Subcutaneous adipose tissue (tissue), 4 donors: ENCODE data around the gene AMFR. TPM values are rescaled to one million over a fixed set of nuclear protein-coding genes. Genes with fewer than 3 reads are reported as not detected.

Source experiments
- total RNA-seq, 4 donors: library from RNA; depleted of rRNA; stranded (reverse); fragments of >200 nt; gene quantifications; one replicate each; pipeline ENCODE4 v1.1.0, GENCODE V29; 2016
- TF ChIP-seq, protein P1 (sequence below): fragments of 450-650 bp; IDR thresholded peaks from one replicate; pipeline ENCODE4 v1.5.1; 2016; ENCODE audit warnings: low read depth, mild to moderate bottlenecking, control low read depth, antibody characterized with exemption, moderate library complexity

The AMFR gene
- total RNA-seq, 4 donors from 2014 or later: 168 to 186 (median 175) TPM

GRCh38 chr16:56408379-56409098 is 16.8 kb downstream of the AMFR start:
- TF ChIP-seq, protein P1, sequence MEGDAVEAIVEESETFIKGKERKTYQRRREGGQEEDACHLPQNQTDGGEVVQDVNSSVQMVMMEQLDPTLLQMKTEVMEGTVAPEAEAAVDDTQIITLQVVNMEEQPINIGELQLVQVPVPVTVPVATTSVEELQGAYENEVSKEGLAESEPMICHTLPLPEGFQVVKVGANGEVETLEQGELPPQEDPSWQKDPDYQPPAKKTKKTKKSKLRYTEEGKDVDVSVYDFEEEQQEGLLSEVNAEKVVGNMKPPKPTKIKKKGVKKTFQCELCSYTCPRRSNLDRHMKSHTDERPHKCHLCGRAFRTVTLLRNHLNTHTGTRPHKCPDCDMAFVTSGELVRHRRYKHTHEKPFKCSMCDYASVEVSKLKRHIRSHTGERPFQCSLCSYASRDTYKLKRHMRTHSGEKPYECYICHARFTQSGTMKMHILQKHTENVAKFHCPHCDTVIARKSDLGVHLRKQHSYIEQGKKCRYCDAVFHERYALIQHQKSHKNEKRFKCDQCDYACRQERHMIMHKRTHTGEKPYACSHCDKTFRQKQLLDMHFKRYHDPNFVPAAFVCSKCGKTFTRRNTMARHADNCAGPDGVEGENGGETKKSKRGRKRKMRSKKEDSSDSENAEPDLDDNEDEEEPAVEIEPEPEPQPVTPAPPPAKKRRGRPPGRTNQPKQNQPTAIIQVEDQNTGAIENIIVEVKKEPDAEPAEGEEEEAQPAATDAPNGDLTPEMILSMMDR: no peak

- TF ChIP-seq, protein P1: no peak
Measured at GRCh38 chr16:56405977-56406672, 19.2 kb downstream of the AMFR start.

DNA sequence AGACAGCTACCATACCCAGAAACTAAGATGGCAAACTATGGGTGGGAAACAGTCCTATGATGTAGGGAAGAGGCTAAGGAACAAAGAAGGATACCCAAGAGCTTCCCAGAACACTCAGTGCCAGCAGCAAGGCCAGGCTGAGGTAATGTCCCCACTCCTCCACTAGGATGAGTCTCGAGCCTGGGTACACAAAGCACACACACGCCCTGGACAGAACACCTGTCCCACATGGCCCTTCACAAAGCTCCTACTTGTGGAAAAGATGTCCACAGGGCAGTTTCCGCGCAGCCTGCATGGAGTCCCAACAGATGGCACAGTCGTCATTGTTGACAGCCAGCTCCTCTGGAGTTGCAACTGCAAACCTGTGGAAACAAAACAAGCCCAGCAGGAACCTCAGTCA is 23.9 kb downstream of the AMFR start:
- TF ChIP-seq, protein P1: no peak

DNA sequence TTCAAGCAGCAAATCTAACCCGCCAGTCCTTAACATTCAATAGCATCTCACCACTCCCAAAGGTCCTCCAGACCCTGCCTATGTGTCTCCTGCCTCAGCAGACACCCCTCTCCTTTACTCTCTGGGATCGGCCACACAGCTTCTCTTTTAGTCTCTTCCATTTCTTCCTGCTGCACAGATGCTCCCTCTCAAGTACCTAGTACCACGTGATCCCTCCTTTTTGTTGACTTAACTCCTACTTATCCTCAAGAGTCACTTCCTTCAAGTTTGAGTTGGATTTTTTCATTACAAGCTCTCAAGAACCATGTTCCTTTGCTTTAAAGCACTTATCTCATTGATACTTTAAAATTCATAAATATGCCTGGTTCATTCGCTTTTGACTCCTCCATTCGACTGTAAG is 24.9 kb downstream of the AMFR start:
- TF ChIP-seq, protein P1: no peak

DNA sequence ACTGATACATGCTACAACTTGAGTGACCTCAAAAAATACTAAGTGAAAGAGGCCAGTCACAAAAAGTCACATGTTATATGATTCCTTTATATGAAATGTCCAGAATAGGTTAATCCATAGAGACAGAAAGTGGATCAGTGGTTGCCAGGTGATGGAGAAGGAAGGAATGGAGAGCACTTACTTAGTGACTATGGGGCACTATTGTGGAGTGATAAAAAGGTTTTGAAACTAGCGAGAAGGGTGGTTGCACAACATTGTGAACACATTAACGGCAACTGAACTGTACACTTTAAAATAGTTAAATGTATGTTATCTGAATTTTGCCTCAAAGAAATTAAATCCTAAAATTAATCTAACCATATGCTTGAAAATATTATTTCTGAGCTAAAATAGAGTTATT is 25.9 kb downstream of the AMFR start:
- TF ChIP-seq, protein P1: no peak

- TF ChIP-seq, protein P1: no peak
Measured at GRCh38 chr16:56399047-56399446, 26.3 kb downstream of the AMFR start.

- TF ChIP-seq, protein P1: no peak
Measured at GRCh38 chr16:56389554-56389953, 35.8 kb downstream of the AMFR start.
